Measurements from ENCODE around the gene RSF1. TPM values are rescaled to one million over a fixed set of nuclear protein-coding genes. Genes with fewer than 3 reads are reported as not detected.

RSF1 gene
- total RNA-seq, 4 donors from 2014 or later = 55.0 to 88.8 (median 65.8) TPM

- peak overlapping the region; percentile 69 to 99 (median 99) for H3K4me3 ChIP-seq (replicated peaks in 1 of 3)
- no peaks in the 10 kb centered on the region for H3K36me3 ChIP-seq
- peak; percentile 87 to 89 for DNase-seq
- no peaks in the 10 kb centered on the region for H3K9me3 ChIP-seq
- no peaks in the 10 kb centered on the region for H3K27me3 ChIP-seq
- WGBS, 2 donors = 1% methylated on average over 19 of the region's 19 CpGs
- H3K4me1 ChIP-seq = peaks cover 10 to 35% of the 10 kb centered on the region in 2 donors
- TF ChIP-seq, protein P1, sequence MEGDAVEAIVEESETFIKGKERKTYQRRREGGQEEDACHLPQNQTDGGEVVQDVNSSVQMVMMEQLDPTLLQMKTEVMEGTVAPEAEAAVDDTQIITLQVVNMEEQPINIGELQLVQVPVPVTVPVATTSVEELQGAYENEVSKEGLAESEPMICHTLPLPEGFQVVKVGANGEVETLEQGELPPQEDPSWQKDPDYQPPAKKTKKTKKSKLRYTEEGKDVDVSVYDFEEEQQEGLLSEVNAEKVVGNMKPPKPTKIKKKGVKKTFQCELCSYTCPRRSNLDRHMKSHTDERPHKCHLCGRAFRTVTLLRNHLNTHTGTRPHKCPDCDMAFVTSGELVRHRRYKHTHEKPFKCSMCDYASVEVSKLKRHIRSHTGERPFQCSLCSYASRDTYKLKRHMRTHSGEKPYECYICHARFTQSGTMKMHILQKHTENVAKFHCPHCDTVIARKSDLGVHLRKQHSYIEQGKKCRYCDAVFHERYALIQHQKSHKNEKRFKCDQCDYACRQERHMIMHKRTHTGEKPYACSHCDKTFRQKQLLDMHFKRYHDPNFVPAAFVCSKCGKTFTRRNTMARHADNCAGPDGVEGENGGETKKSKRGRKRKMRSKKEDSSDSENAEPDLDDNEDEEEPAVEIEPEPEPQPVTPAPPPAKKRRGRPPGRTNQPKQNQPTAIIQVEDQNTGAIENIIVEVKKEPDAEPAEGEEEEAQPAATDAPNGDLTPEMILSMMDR (IDR thresholded peaks at IDR 0.05) = peak in 4 of 6 experiments; percentile 12 to 40 (median 22)
- TF ChIP-seq POLR2A (IDR thresholded peaks at IDR 0.05) = peak in 1 of 2 donors; percentile 77
- peak overlapping the region; percentile 95 to 98 (median 96) for H3K27ac ChIP-seq
- intact Hi-C loops (cut with DNase I) = no loop called here
Observed at GRCh38 chr11:77819411-77819920, 1.1 kb downstream of the RSF1 start.

GRCh38 chr11:77815459-77815858 lies 5.1 kb downstream of the RSF1 start:
- Histone ChIP-seq H3K27ac (no peak overlapping the region), H3K4me3 (replicated peaks in 1 of 3) (no peak overlapping the region), H3K9me3 (no peaks in the 10 kb centered on the region), H3K27me3 (no peaks in the 10 kb centered on the region), H3K36me3 (no peaks in the 10 kb centered on the region), H3K4me1 (peaks cover 10 to 18% of the 10 kb centered on the region in 2 donors)
- no peak for DNase-seq
- no peak for TF ChIP-seq POLR2A (IDR thresholded peaks at IDR 0.05)
- TF ChIP-seq, protein P1 (IDR thresholded peaks at IDR 0.05) = no peak
- WGBS, 2 donors = 73 to 90% methylated on average over 1 of the region's 1 CpG
- intact Hi-C loops (cut with DNase I) = no loop called here

DNA sequence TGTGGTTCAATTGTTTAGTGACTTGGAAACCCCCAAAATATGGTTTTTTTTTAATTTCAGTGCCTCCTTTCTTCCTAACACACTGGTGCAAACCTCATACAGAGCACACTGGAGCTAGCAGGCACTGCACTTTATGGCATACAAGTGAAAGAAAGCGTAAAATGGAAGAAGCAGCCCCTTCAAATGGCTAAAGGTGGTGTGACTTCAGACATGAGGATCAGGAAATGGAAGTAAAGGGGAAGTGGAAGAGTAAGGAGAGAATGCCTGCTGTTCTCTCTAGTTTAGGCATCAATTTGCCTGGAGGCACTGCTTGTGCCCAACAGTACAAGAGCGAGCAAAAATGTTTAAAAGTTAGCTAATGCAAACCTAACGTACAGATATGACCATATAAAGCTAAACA lies 5.7 kb downstream of the RSF1 start:
- intact Hi-C loops (cut with DNase I) = no loop called here

DNA sequence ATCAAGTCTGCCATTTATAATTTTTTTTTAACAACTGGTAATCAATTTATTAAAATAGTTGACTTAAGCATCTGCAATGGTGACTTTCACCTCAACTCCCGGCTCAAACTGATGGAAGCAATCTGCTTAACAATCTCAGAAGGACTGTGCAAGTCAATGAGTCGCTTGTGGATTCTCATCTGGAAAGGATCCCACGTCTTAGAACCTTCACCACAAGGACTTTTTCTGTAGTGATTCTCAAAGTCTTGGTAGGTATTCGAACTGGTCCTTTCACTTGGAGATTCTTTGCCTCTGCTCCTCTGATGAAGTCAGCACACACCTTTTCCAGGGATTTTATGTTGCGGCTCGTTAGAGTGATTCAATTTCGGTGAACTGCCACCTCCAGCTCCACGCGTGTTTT lies 7.3 kb downstream of the RSF1 start:
- no peak for DNase-seq
- H3K27ac ChIP-seq = no peak overlapping the region
- H3K27me3 ChIP-seq = no peaks in the 10 kb centered on the region
- TF ChIP-seq, protein P1 (IDR thresholded peaks at IDR 0.05) = no peak
- no peak for TF ChIP-seq POLR2A (IDR thresholded peaks at IDR 0.05)
- WGBS, 2 donors = 92 to 95% methylated on average over 9 of the region's 9 CpGs
- peaks cover under 1 to 8% of the 10 kb centered on the region in 2 donors for H3K4me1 ChIP-seq
- intact Hi-C loops (cut with DNase I) = no loop called here
- H3K36me3 ChIP-seq = no peaks in the 10 kb centered on the region
- H3K9me3 ChIP-seq = no peaks in the 10 kb centered on the region
- H3K4me3 ChIP-seq (replicated peaks in 1 of 3) = no peak overlapping the region

More for the DNA sequence above, 5.7 kb downstream of the RSF1 start:
- Histone ChIP-seq H3K4me1 (peaks cover 10 to 18% of the 10 kb centered on the region in 2 donors), H3K27me3 (no peaks in the 10 kb centered on the region), H3K4me3 (replicated peaks in 1 of 3) (no peak overlapping the region), H3K9me3 (no peaks in the 10 kb centered on the region), H3K36me3 (no peaks in the 10 kb centered on the region), H3K27ac (no peak overlapping the region)
- WGBS, 2 donors = 98% methylated on average over 3 of the region's 3 CpGs
- no peak for DNase-seq
- TF ChIP-seq, protein P1 (IDR thresholded peaks at IDR 0.05) = no peak
- no peak for TF ChIP-seq POLR2A (IDR thresholded peaks at IDR 0.05)

GRCh38 chr11:77806993-77807392 lies 13.5 kb downstream of the RSF1 start:
- intact Hi-C loops (cut with DNase I) = no loop called here
- Histone ChIP-seq H3K27me3 (no peaks in the 10 kb centered on the region), H3K4me3 (replicated peaks in 1 of 3) (no peak overlapping the region), H3K36me3 (no peaks in the 10 kb centered on the region), H3K4me1 (peaks cover 10% of the 10 kb centered on the region in 2 donors), H3K27ac (no peak overlapping the region), H3K9me3 (no peaks in the 10 kb centered on the region)
- TF ChIP-seq POLR2A (IDR thresholded peaks at IDR 0.05) = no peak
- TF ChIP-seq, protein P1 (IDR thresholded peaks at IDR 0.05) = no peak
- 90 to 97% methylated on average over 2 of the region's 2 CpGs for WGBS, 2 donors
- no peak for DNase-seq
